Chondrocyte (in vitro differentiated cells): ENCODE results near the gene DDX39A. TPM values are rescaled to one million over a fixed set of nuclear protein-coding genes. Genes with fewer than 3 reads are reported as not detected.
"Not testable (repeated sequence)": the region's sequence is repeated elsewhere in the genome, so short reads cannot be mapped to it uniquely, and the experiment has no call there.

Source experiments
- DNase-seq: peaks from one replicate; pipeline ENCODE4 v3.0.0; 2021; ENCODE audit warnings: mixed read lengths, low spot score
- H3K27ac Mint-ChIP-seq: one replicate; pipeline ENCODE4 v1.8.0; 2021; ENCODE audit warnings: mild to moderate bottlenecking, moderate library complexity, mixed read lengths; ENCODE audit not compliant: unreplicated experiment
- H3K27me3 Mint-ChIP-seq: 2 replicates; pipeline ENCODE4 v1.8.0; 2021; ENCODE audit warnings: low read depth, mixed read lengths
- H3K36me3 Mint-ChIP-seq: 2 replicates; pipeline ENCODE4 v1.8.0; 2021; ENCODE audit warnings: low read depth, mixed read lengths
- H3K4me1 Mint-ChIP-seq: 2 replicates; pipeline ENCODE4 v1.8.0; 2021; ENCODE audit warnings: low read depth, mild to moderate bottlenecking, mixed read lengths
- H3K4me3 Mint-ChIP-seq: one replicate; pipeline ENCODE4 v1.8.0; 2021; ENCODE audit warnings: mild to moderate bottlenecking, moderate library complexity, mixed read lengths; ENCODE audit not compliant: unreplicated experiment
- H3K9me3 Mint-ChIP-seq: 2 replicates; pipeline ENCODE4 v1.8.0; 2021; ENCODE audit warnings: low read depth, mixed read lengths
- CTCF ChIP-seq: fragments of 200-600 bp; sonication (generic); IDR thresholded peaks from 2 replicates; pipeline ENCODE4 v1.5.0; 2021; ENCODE audit warnings: antibody characterized with exemption, mild to moderate bottlenecking, moderate library complexity
- total RNA-seq: library from RNA; stranded (reverse); gene quantifications from 3 replicates; pipeline ENCODE4 v1.2.1, GENCODE V29; 2021

Gene DDX39A
- total RNA-seq, 1 donor from 2014 or later, result 51.8 TPM

- no peak overlapping the region for H3K27ac Mint-ChIP-seq
- no peak for DNase-seq
- H3K27me3 Mint-ChIP-seq, result no peaks in the 10 kb centered on the region
- TF ChIP-seq CTCF, result no peak
- H3K36me3 Mint-ChIP-seq, result peaks cover 4% of the 10 kb centered on the region
- no peak overlapping the region for H3K4me3 Mint-ChIP-seq
- peaks cover 23% of the 10 kb centered on the region for H3K4me1 Mint-ChIP-seq
- no peaks in the 10 kb centered on the region for H3K9me3 Mint-ChIP-seq
Measured at GRCh38 chr19:14402332-14403144, 16.6 kb downstream of the DDX39A start.

- no peak for DNase-seq
- no peak for TF ChIP-seq CTCF
- Mint-ChIP-seq H3K27me3 (no peaks in the 10 kb centered on the region), H3K36me3 (peaks cover 1% of the 10 kb centered on the region), H3K4me1 (peaks cover 21% of the 10 kb centered on the region), H3K27ac (peak overlapping the region; percentile 93), H3K9me3 (no peaks in the 10 kb centered on the region), H3K4me3 (no peak overlapping the region)
Measured at GRCh38 chr19:14401468-14402195, 17.5 kb downstream of the DDX39A start.

GRCh38 chr19:14400951-14401431 lies 18.1 kb downstream of the DDX39A start:
- peak overlapping the region; percentile 93 for H3K27ac Mint-ChIP-seq
- TF ChIP-seq CTCF, result no peak
- no peak for DNase-seq

GRCh38 chr19:14397168-14397567 lies 22.0 kb downstream of the DDX39A start:
- H3K4me3 Mint-ChIP-seq, H3K4me1 Mint-ChIP-seq, H3K9me3 Mint-ChIP-seq, H3K27ac Mint-ChIP-seq, DNase-seq, H3K36me3 Mint-ChIP-seq, H3K27me3 Mint-ChIP-seq: not testable (repeated sequence)

More at GRCh38 chr19:14400951-14401431, 18.1 kb downstream of the DDX39A start:
- Mint-ChIP-seq H3K36me3 (peaks cover 1% of the 10 kb centered on the region), H3K4me3 (no peak overlapping the region), H3K27me3 (no peaks in the 10 kb centered on the region), H3K4me1 (peaks cover 16% of the 10 kb centered on the region), H3K9me3 (no peaks in the 10 kb centered on the region)

- H3K9me3 Mint-ChIP-seq, DNase-seq, H3K4me3 Mint-ChIP-seq, H3K36me3 Mint-ChIP-seq, H3K27ac Mint-ChIP-seq, H3K27me3 Mint-ChIP-seq, H3K4me1 Mint-ChIP-seq: not testable (repeated sequence)
Measured at GRCh38 chr19:14396730-14397129, 22.4 kb downstream of the DDX39A start.

- no peak overlapping the region for H3K4me3 Mint-ChIP-seq
- peaks cover 7% of the 10 kb centered on the region for H3K36me3 Mint-ChIP-seq
- TF ChIP-seq CTCF, result no peak
- no peak overlapping the region for H3K27ac Mint-ChIP-seq
- H3K4me1 Mint-ChIP-seq, result peaks cover 2% of the 10 kb centered on the region
- no peaks in the 10 kb centered on the region for H3K27me3 Mint-ChIP-seq
- no peaks in the 10 kb centered on the region for H3K9me3 Mint-ChIP-seq
- no peak for DNase-seq
Measured at GRCh38 chr19:14395710-14396336, 23.3 kb downstream of the DDX39A start.
